Stimulated activated CD8-positive, alpha-beta memory T cell treated with anti-CD3 and anti-CD28 coated beads, Interleukin-15, amount 100 ng/mL, for 48 hours (primary cell): Measurements from ENCODE around the gene ARHGEF26.

Experiments
- DNase-seq, 2 donors: peaks; one replicate each; pipeline ENCODE4 v3.0.0-alpha.2; 2020; ENCODE audit warnings: low read depth in 2 of 2

The ARHGEF26 gene

DNA sequence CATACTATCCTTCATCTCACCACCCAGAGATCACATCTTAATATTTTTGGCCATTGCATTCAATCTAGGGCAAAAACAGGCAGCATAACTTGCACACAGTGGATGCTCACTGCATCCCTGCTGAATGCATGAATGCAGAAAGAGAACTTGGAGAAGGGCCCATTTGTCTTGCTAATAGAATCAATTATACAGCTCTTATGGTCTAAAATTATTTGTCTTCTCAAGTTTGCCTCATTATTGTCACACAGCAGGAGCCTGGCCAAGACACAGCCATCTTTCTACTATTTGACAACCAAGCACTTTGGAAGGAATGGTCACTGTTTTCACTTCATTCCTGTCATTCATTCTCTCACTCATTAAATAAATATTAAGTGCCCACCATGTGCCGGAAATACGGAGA is 1.2 kb upstream of the ARHGEF26 start:
- no peak for DNase-seq

DNA sequence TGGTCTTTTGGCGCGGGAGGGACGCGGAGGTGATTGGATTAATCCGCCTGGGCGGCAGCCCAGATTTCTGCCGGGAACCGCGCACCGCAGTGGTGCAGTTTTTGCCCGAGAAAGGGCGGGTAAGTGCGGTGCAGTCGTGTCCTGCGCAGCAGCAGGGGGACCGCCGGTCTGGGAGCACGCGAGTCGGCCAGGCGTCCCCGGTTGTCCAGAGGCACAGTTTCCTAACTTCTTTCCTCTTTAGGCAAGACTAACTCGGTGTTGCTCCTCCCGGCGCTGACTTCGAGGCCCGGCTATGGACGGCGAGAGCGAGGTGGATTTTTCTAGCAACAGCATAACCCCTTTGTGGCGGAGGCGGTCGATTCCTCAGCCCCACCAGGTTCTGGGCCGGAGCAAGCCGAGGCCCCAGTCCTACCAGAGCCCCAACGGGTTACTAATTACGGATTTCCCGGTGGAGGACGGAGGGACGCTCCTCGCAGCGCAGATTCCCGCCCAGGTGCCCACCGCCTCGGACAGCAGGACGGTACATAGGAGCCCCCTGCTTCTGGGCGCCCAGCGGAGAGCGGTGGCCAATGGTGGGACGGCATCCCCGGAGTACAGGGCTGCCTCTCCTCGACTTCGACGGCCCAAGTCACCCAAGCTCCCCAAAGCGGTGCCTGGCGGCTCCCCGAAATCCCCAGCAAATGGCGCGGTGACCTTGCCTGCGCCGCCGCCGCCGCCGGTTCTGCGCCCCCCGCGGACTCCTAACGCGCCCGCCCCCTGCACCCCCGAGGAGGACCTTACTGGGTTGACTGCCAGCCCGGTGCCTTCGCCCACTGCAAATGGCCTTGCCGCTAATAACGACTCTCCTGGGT is 736 bp downstream of the ARHGEF26 start:
- DNase-seq: peak in 1 of 2 donors; percentile 0

- DNase-seq: no peak
Measured at GRCh38 chr3:154122552-154122911, 1.3 kb downstream of the ARHGEF26 start.

GRCh38 chr3:154122912-154123559 is 1.8 kb downstream of the ARHGEF26 start:
- no peak for DNase-seq

DNA sequence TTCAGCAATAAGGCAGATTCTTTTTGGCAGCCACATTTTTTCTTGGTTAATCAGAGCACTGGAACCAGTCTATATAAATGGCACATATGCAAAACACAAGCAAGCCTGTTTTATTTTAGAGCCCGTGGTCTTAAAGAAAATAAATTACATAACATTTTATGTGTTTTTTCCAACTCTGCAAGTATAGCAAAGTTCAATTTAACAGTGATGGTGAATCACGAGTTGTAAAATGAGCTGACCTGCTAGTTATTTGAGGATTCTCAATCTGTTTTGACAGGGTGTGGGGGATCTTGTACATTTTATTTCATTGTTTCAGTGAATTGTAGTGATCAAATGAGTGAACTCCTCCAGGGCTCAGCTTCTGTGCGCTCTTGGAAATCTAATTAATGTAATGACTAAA is 2.7 kb downstream of the ARHGEF26 start:
- DNase-seq: no peak

- no peak for DNase-seq
Measured at GRCh38 chr3:154125378-154126030, 4.3 kb downstream of the ARHGEF26 start.

- DNase-seq: no peak
Measured at GRCh38 chr3:154126651-154127050, 5.5 kb downstream of the ARHGEF26 start.

DNA sequence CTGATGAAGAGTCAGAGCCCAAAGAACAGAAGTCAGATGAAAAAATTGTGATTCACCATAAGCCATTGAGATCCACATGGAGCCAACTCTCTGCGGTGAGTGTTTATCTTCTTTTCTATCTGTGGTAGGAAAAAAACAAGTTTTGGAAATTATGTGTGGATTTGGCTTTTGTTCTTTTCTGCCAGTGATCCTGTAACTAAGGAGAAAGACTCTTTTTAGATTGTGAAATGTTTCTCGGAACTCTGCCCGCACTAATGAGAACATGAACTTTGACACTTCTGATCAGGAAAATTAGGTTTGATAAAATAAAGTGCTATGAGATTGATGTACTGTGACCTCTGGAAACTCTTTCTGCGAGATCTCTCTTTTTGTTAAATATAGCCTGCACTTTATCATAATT is 8.4 kb downstream of the ARHGEF26 start:
- DNase-seq: no peak

GRCh38 chr3:154130540-154130939 is 9.3 kb downstream of the ARHGEF26 start:
- DNase-seq: no peak

DNA sequence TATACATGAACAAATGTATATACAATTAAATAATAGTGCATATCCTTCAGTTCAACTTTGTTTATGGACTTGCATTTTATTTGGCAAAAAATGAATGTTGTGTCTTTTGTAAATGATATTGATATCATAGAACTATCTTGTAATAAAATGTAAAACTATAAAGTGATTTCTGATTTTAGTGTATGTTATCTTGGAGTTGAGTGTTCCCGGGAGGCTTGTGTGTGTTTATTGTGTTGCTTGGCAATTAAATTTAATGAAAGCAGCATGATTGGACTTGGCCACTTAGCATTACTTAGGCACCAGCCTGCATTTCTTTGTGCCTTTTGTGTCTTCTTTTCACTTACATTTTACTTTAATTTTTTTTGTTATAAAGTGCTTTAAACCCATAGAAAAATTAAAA is 10.6 kb downstream of the ARHGEF26 start:
- no peak for DNase-seq

GRCh38 chr3:154132777-154133375 is 11.7 kb downstream of the ARHGEF26 start:
- no peak for DNase-seq

GRCh38 chr3:154135511-154136173 is 14.5 kb downstream of the ARHGEF26 start:
- DNase-seq: no peak

DNA sequence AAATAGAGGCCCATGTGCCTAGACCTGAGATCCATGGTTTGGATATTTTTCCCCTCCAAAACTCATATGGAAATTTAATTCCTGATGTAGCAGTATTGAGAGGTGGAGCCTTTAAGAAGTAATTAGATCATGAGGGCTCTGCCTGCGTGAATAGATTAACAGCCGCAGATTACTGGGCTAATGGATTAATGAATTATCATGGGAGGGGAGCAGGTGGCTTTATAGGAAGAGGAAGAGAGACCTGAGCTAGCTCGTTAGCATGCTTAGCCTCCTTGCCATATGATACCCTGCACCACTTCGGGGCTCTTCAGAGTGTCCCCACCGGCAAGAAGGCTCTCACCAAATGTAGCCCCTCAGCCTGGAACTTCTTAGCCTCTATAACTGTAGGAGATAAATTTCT is 15.8 kb downstream of the ARHGEF26 start:
- DNase-seq: no peak

- no peak for DNase-seq
Measured at GRCh38 chr3:154139996-154140436, 18.8 kb downstream of the ARHGEF26 start.

- no peak for DNase-seq
Measured at GRCh38 chr3:154142608-154143007, 21.4 kb downstream of the ARHGEF26 start.

- no peak for DNase-seq
Measured at GRCh38 chr3:154143873-154144272, 22.7 kb downstream of the ARHGEF26 start.

DNA sequence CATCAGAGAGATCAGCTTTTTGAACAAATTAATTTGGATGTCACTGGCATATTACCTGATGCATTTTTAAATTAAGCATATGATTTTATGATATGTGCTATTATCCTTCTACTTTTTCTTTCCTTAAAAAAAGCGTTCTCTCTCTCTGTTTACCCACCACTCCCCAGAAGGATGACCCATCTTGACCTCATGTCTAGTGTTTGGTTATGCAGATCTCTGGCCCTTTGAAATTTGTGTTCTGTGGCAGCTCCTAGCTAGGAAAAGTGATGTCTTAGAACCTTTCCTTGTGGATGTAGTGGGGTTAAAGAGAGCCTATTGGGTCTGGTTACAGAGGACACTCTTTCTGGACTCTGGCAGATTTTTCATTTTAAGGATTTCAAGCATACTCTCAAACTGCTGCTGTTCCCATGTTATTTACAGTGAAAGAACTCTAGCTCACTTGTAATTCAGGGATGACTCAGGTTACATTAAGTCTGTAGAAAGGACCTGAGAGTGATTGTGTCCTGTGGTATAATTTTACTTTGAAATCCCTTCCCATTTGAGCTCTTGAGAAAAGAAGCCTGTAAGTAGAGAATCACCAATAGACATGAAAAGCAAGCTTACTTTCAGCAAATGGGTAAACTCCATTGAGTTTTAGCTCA is 23.8 kb downstream of the ARHGEF26 start:
- DNase-seq: no peak

DNA sequence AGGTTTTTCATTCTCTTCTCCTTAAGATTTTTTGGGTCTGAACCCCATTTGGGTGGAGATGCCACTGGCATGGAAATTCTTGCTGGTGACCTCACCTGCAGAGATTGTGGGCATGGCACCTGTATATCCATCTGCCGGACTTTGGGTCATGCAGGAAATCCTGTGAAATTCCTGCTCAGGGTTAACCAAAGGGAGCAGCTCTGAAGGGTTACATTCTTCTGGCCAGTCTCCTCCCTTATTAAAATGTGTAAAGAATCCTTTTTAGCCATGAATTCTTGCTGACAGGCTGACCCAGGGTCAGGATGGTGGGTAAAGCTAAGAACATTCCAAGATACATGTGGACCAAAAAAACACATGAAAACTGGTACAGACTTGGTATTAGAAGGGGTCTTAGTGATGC is 27.4 kb downstream of the ARHGEF26 start:
- no peak for DNase-seq

GRCh38 chr3:154149286-154149685 is 28.1 kb downstream of the ARHGEF26 start:
- no peak for DNase-seq

GRCh38 chr3:154151969-154152368 is 30.8 kb downstream of the ARHGEF26 start:
- no peak for DNase-seq

- no peak for DNase-seq
Measured at GRCh38 chr3:154152741-154153140, 31.6 kb downstream of the ARHGEF26 start.
